ENCODE measurements around the gene ABRACL.
"Not testable (repeated sequence)": the region's sequence is repeated elsewhere in the genome, so short reads cannot be mapped to it uniquely, and the experiment has no call there.

The ABRACL gene, protein sequence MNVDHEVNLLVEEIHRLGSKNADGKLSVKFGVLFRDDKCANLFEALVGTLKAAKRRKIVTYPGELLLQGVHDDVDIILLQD

GRCh38 chr6:139028658-139029469 lies at the start of gene ABRACL:
Gene ABRACL (plus strand): TSS chr6:139028745. CDS start chr6:139034161, 5,416 bp downstream.
- in situ Hi-C loops (cut with MboI; ENCODE audit: low sequenced_read_pairs): no loop called here

DNA sequence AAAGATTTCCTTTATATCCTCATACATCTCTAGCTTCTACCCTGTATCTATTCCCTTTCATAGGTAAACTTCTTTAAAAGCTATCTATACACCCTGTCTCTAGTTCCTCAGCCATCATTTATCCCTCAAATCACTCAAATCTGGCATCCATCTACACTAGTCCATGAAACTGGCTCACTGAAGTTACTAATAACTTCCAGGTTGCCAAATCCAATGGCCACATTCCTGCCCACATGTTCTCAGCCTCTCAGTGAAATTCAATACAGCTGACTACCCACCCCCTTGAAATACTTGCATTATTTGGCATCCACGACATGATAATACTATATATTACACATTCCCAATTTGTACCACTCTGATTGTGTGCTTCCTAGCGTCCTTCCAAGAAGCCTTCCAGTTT lies 49.2 kb upstream of the ABRACL start:
- in situ Hi-C loops (cut with MboI; ENCODE audit: low sequenced_read_pairs): no loop called here

DNA sequence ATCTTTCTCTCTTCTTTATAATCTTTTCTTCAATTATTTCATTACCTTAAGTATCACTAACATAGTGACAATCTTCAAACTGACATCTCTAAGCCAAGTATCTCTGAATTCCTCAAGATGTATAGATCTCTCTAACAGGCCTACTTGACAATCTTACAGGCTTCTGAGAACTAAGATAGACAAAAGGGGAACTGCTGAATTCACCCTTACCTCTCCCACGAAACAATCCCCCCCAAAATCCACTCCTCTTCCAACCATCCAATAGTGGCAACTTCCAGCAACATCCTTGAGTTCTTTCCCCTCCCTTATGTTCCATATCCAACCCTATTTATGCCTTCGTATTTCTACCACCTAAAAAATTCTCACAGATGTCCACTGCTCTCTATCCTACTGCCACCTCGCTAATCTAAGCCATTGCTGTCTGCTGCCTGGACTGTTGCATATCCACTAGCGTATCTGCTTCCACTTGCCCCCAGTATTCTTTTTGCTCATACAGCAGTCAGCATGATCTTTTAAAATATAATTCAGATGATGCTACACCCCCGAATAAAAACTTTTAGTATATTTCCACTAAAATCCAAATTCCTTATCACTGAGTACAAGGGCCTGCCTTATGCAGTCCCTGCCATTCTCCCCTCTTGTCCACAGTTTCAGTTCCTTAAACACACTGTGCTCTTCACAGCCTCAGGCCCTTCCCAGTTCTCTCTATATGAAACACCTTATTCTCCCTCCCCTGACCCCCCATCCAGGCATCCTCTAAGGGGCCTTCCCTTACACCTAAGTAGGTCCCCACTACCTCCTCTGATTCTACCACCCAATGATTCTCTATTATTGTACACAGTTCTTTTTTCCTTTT lies 48.5 kb upstream of the ABRACL start:
- in situ Hi-C loops (cut with MboI; ENCODE audit: low sequenced_read_pairs): no loop called here

DNA sequence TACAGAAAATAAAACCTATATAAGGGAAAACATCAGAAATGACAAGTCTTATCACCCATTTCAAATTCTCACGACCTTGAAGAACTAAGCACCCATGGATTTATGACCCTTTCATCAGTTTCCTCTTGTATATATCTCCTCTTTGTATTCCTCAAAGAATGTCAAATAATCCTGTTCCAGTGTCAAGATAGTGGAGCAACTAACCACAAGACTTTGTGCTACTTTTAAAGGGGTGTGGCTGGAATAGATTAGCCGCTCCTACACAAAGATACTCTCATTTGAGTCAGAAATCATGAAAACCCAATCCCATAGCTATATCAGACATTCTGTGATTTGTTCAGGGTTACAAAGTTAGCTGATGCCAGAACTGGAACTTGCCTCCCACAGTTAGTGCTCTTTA lies 47.1 kb upstream of the ABRACL start:
- in situ Hi-C loops (cut with MboI; ENCODE audit: low sequenced_read_pairs): no loop called here

DNA sequence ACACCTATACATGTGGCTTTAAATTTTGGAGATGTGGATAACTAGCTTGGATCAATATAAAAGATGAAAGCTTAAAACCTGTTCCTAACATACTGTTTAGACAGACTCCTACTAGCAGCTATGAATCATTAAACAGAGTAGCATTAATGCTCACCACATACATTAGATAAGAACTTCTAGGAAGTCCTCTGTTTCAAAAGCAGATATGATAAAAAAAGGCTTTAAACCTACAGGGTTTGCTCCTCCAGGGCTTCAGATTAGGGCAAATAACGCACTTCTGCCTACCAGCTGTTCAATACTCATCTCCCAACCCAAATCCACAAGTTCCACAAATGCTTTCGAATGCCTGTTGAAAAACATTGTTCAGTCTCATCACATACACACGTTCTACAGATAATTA lies 42.0 kb upstream of the ABRACL start:
- in situ Hi-C loops (cut with MboI; ENCODE audit: low sequenced_read_pairs): no loop called here

DNA sequence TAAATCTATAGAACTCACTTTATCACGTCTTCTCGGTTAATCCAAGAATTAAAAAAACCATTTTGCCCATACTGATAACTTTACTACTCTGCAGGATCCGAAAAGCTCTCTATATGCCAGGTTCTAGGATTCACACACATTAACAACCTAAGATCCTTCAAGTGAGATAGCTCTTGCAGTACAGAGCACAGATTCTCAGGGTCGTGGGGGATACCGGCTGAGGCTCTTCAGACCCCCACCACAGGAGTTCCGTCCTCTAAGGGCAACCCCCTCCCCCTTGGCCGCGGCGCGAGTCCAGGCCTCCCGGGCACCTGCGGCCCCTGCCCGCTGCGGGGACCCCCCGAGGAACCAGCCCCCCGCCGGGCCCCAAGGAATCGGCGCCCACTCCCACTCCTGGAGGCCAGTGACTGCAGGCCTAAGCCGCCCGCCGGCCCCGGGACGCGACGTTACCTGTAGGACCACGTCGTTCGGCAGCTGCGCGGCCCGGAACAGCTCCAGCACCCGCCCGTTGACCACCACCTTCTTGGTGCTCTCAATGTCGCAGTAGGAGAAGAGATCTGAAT lies 41.4 kb upstream of the ABRACL start:
- in situ Hi-C loops (cut with MboI; ENCODE audit: low sequenced_read_pairs): no loop called here

- in situ Hi-C loops (cut with MboI; ENCODE audit: low sequenced_read_pairs): no loop called here
Measured at GRCh38 chr6:138987643-138988468, 40.7 kb upstream of the ABRACL start, which contains the start of gene REPS1. Gene REPS1 (minus strand): TSS chr6:138988253. CDS start chr6:138987682, 571 bp downstream.

DNA sequence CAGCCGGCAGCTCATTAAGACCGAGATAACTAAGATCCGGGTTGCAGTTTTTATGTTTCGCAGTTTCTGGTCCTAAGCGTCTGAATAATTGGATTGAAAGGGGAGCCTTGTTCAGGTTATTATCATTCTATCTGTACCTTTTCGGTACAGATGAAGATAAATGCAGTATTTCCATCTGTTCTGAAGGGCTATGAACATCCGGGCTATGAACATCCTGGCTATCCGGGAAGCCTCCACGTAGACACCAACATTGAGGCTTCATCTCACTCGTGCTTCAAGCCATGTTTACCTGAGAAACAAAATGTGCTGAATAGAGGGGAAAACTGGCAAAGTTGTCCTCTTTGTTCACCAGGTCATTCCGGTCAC lies 40.1 kb upstream of the ABRACL start:
- in situ Hi-C loops (cut with MboI; ENCODE audit: low sequenced_read_pairs): no loop called here

GRCh38 chr6:138989098-138989983 lies 39.2 kb upstream of the ABRACL start:
- in situ Hi-C loops (cut with MboI; ENCODE audit: low sequenced_read_pairs): no loop called here

GRCh38 chr6:138991206-138991605 lies 37.3 kb upstream of the ABRACL start:
- in situ Hi-C loops (cut with MboI; ENCODE audit: low sequenced_read_pairs): no loop called here

- in situ Hi-C loops (cut with MboI; ENCODE audit: low sequenced_read_pairs): not testable (repeated sequence)
Measured at GRCh38 chr6:138992965-138993364, 35.6 kb upstream of the ABRACL start.

DNA sequence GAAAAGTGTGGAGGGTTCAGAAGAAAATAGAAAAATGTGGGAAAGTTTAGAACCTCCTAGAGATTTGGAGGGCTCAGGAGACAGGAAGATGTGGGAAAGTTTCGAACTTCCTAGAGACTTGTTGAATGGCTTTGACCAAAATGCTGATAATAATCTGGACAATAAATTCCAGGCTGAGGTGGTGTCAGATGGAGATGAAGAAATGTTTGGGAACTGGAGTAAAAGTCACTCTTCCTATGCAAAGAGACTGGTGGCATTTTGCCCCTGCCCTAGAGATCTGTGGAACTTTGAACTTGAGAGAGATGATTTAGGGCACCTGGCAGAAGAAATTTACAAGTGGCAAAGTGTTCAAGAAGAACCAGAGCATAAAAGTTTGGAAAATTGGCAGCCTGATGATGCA lies 35.1 kb upstream of the ABRACL start:
- in situ Hi-C loops (cut with MboI; ENCODE audit: low sequenced_read_pairs): not testable (repeated sequence)

- in situ Hi-C loops (cut with MboI; ENCODE audit: low sequenced_read_pairs): no loop called here
Measured at GRCh38 chr6:138996524-138996923, 32.0 kb upstream of the ABRACL start.

DNA sequence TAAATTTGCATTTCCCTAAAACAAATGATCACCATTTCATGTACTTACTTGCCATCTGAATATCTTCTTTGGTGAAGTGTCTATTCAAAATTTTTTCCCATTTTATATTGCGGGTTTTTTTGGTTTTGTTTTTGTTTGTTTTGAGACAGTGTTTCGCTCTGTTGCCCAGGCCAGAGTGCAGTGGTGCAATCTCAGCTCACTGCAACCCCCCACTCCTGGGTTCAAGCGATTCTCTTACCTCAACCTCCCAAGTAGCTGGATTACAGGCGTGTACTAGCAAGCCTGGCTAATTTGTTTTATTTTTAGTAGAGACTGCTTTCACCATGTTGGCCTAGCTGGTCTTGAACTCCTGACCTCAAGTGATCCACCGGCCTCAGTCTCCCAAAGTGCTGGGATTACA lies 31.4 kb upstream of the ABRACL start:
- in situ Hi-C loops (cut with MboI; ENCODE audit: low sequenced_read_pairs): no loop called here

GRCh38 chr6:138999949-139000725 lies 28.4 kb upstream of the ABRACL start:
- in situ Hi-C loops (cut with MboI; ENCODE audit: low sequenced_read_pairs): no loop called here

DNA sequence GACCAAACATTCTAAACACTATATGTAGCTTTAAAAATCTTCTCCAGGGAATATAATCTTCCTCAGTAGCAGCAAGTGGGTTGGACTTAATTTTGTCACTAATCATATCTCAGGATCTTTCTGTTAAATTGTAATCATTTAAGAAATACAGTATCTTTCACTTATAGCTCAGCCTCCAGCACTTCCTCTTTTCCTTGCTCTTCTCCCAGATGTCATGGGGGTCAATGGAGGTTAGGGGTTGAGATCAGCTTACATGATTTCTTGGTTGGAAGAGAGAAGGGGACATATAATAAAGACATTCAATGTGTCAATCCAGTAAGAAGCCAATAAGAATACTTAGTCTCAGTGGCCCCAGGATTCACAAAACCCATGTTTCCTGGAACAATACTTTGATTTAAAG lies 24.8 kb upstream of the ABRACL start:
- in situ Hi-C loops (cut with MboI; ENCODE audit: low sequenced_read_pairs): no loop called here

GRCh38 chr6:139006477-139006876 lies 22.1 kb upstream of the ABRACL start:
- in situ Hi-C loops (cut with MboI; ENCODE audit: low sequenced_read_pairs): no loop called here

- in situ Hi-C loops (cut with MboI; ENCODE audit: low sequenced_read_pairs): no loop called here
Measured at GRCh38 chr6:139007428-139007827, 21.1 kb upstream of the ABRACL start.

DNA sequence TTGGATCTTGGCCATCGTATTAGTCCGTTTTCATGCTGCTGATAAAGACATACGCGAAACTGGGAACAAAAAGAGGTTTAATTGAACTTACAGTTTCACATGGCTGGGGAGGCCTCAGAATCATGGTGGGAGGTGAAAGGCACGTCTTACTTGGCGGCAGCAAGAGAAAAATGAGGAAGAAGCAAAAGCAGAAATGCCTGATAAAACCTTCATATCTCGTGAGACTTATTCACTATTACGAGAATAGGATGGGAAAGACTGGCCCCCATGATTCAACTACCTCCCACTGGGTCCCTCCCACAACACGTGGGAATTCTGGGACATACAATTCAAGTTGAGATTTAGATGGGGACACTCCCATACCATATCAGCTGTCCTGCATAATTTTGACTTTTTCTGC lies 20.4 kb upstream of the ABRACL start:
- in situ Hi-C loops (cut with MboI; ENCODE audit: low sequenced_read_pairs): no loop called here

Data from HL-60/S4 treated with phorbol 12-myristate 13-acetate at 8.2 ng/mL for 4 days and 3 days (cell line).